ENCODE results near the gene ADGRF5.

The ADGRF5 gene

DNA sequence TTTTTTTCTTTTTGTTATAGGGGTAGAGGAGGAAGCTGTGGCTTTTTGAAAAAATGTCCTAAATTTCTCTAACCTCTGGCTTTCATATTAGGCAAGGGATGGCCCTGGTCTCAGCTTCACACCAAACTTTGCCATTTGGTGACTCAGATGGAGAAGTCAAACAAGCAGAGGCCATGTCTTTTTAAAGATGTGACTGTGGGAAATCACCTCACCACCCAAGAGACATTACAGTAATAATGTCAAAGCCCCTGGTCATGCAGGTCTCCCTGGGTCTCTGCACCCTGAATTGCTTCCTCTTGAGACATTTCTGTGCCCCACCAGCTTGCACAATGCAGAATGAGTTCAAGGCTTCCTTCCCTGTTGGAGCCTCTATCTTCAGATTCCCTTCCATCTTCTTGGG is 39.5 kb upstream of the ADGRF5 start:
- TF ChIP-seq, protein P1, sequence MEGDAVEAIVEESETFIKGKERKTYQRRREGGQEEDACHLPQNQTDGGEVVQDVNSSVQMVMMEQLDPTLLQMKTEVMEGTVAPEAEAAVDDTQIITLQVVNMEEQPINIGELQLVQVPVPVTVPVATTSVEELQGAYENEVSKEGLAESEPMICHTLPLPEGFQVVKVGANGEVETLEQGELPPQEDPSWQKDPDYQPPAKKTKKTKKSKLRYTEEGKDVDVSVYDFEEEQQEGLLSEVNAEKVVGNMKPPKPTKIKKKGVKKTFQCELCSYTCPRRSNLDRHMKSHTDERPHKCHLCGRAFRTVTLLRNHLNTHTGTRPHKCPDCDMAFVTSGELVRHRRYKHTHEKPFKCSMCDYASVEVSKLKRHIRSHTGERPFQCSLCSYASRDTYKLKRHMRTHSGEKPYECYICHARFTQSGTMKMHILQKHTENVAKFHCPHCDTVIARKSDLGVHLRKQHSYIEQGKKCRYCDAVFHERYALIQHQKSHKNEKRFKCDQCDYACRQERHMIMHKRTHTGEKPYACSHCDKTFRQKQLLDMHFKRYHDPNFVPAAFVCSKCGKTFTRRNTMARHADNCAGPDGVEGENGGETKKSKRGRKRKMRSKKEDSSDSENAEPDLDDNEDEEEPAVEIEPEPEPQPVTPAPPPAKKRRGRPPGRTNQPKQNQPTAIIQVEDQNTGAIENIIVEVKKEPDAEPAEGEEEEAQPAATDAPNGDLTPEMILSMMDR (IDR thresholded peaks at IDR 0.05; ENCODE audit: extremely low read depth, missing control alignments): no peak
- DNase-seq (ENCODE audit: low spot score): no peak

DNA sequence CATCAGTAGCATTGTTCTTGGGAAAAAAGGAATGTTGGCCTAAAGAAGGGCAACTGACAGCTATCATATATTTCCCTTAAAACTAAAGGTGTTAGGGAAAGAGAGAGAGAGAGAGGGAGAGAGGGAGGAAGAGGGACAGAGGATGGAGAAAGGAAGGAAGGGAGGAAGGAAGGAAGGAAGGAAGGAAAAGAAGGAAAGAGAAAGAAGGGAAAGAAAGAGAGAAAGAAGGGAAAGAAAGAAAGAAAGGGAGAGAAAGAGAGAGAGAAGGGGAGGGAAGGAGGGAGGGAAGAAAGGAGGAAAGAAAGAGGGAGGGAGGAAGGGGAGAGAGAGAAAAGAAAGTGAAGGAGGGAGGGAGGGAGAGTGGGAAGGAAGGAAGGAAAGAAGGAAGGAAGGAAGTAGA is 37.7 kb upstream of the ADGRF5 start:
- TF ChIP-seq, protein P1 (IDR thresholded peaks at IDR 0.05; ENCODE audit: extremely low read depth, missing control alignments): no peak
- no peak for DNase-seq (ENCODE audit: low spot score)

DNA sequence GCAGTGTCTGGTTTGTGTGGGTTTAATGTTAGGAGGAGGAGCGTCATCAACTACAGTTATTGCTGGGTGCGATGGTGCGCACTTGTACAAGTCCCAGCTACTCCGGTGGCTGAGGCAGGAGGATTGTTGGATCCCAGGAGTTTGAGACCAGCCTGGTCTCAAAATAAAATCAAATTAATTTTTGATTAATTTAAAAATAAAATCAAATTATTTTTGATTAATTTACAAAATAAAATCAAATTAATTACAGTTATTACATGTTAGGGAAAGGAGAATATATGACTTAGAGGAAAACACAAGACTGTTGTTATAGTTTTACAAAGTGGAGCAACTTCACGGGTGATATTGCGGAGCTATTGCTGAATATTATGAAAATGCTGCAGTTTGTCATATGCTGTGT is 34.7 kb upstream of the ADGRF5 start:
- DNase-seq (ENCODE audit: low spot score): no peak
- TF ChIP-seq, protein P1 (IDR thresholded peaks at IDR 0.05; ENCODE audit: extremely low read depth, missing control alignments): no peak

DNA sequence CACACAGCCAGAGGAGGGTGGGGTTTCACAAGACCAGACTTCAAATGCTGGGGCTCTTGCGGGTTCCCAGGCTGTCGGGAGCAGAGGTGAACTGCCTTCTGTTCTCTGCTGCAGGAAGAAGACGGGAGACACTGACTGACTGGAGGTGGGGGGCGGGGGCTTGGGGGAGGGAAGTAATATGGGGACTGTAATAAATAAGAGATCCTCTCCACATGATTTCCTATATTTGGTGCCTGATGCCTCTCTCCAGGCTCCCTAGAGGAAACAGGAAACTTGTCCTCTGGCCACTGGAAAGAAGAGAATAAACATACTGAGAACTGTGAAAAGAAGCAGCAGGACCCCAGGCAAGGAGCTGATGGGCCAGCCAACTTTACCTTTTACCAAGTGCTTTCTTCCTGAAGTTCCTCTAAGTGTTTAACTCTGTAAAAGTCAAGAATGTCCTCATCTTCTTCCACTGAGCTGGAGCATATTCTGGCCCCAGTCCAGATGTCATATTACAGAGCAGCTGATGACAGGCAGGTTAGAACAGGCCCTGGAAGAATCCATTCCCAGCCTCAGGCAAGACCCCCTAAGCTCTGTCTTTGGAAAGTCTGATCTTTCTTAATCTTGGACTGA is 33.2 kb upstream of the ADGRF5 start:
- TF ChIP-seq, protein P1 (IDR thresholded peaks at IDR 0.05; ENCODE audit: extremely low read depth, missing control alignments): no peak
- DNase-seq (ENCODE audit: low spot score): no peak

DNA sequence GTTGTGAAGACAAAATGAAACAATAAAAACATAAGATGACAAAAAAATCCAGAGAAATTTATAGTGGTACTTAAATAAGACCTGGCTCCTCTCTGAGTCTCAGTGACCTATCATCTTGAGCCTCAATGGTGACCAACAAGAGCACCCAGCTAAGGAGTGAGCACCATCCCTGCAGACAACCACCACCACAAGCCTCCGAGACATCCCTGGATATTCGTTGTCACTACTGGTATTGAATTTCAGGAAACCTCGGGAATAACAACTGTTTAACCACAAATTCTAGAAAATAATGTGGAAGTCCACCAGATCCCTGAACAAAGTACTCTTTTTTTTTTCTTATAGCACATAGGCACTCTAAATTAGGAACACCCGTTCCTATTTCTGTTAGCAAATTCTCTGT is 32.2 kb upstream of the ADGRF5 start:
- DNase-seq (ENCODE audit: low spot score): no peak
- TF ChIP-seq, protein P1 (IDR thresholded peaks at IDR 0.05; ENCODE audit: extremely low read depth, missing control alignments): no peak

DNA sequence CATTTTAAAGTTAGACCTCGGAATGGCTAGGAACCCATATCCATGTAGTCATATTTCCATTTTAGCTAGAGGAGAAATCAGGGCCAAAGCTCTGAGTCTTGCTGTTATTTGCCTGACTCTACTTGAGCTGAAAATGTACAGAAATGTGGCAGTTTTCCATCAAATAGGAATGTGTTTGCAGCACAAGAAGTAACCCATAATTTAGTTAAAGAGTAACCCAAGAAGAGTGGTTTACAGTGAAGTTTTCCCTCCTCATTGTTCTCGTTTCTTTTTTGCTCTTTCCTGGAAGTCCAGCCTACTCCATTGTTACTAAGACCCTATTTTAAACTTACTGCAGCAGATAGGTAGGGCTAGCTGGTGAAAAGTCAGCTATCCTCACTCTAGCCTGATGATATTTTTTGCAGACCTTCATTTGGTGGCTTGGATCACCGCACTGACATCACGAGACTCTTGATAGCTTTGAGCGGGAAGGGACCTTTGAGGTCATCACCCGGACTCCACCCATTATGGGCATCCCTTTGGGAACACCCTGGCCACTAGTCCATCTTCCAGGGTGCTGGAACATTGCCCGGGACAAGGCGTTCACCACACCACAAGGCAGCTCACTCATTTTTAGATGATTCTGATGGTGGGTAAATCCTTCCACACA is 28.0 kb upstream of the ADGRF5 start:
- no peak for DNase-seq (ENCODE audit: low spot score)
- TF ChIP-seq, protein P1 (IDR thresholded peaks at IDR 0.05; ENCODE audit: extremely low read depth, missing control alignments): no peak

DNA sequence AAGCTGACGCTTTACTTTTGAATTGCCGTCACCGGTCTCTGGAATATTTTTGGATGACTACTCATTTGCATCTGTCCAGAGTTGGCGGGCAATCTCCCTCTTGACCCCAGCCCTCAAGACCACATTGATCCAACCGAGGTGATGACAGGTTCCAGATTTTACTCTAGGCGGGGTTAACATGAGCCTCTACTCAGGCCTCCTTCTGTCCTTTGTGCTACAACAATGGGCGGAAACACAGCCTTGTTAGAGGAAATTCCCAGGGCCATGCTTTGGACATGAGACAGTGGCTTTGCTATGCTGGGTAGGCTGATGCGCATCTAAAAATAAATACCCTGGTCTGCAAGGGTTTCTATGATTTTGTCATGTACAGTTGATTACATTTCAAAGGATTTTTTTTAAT is 27.0 kb upstream of the ADGRF5 start:
- TF ChIP-seq, protein P1 (IDR thresholded peaks at IDR 0.05; ENCODE audit: extremely low read depth, missing control alignments): no peak
- no peak for DNase-seq (ENCODE audit: low spot score)

Measured in GM20000 (cell line).